SK-N-SH treated with all-trans-retinoic acid at 6 μM for 48 hours (cell line): ENCODE results near the gene DDX19B.

Experiments used
- ATAC-seq: fragments of 200-7000 bp; cut with Tn5 transposase; 3 replicates; pipeline ENCODE4 v1.9.1; 2020; ENCODE audit warnings: mild to moderate bottlenecking, moderate library complexity
- ARNTL ChIP-seq: fragments of 450-650 bp; formaldehyde crosslinking; IDR thresholded peaks from 2 replicates; pipeline ENCODE4 v1.5.0; 2020; ENCODE audit warnings: low read depth, mild to moderate bottlenecking, moderate library complexity, borderline replicate concordance
- BACH2 ChIP-seq: fragments of 250-450 bp; sonication (Bioruptor Pico); IDR thresholded peaks from 2 replicates; pipeline ENCODE4 v1.9.0; 2021; ENCODE audit warnings: mild to moderate bottlenecking, borderline replicate concordance
- CREB5 ChIP-seq: fragments of 250-450 bp; sonication (Bioruptor Pico); IDR thresholded peaks from 2 replicates; pipeline ENCODE4 v1.5.1; 2020; ENCODE audit warnings: low read depth, mild to moderate bottlenecking, moderate library complexity
- CSDC2 ChIP-seq: fragments of 250-450 bp; sonication (Bioruptor Pico); IDR thresholded peaks from 2 replicates; pipeline ENCODE4 v1.5.0; 2020; ENCODE audit warnings: mild to moderate bottlenecking, moderate library complexity
- CSRNP3 ChIP-seq: fragments of 250-450 bp; sonication (Bioruptor Pico); IDR thresholded peaks from 2 replicates; pipeline ENCODE4 v1.5.1; 2021; ENCODE audit warnings: mild to moderate bottlenecking, moderate library complexity
- ESRRG ChIP-seq: fragments of 250-450 bp; sonication (Bioruptor Pico); IDR thresholded peaks from 2 replicates; pipeline ENCODE4 v1.6.1; 2021; ENCODE audit warnings: mild to moderate bottlenecking
- GLIS3 ChIP-seq: fragments of 250-450 bp; sonication (Bioruptor Pico); IDR thresholded peaks from 2 replicates; pipeline ENCODE4 v1.5.0; 2020; ENCODE audit warnings: mild to moderate bottlenecking, moderate library complexity
- ISL1 ChIP-seq: fragments of 250-450 bp; sonication (Bioruptor Pico); IDR thresholded peaks from 2 replicates; pipeline ENCODE4 v2.1.2; 2022; ENCODE audit warnings: mild to moderate bottlenecking, moderate library complexity
- OSR1 ChIP-seq: fragments of 250-450 bp; sonication (Bioruptor Pico); IDR thresholded peaks from 2 replicates; pipeline ENCODE4 v1.8.0; 2022; ENCODE audit warnings: moderate library complexity, mild to moderate bottlenecking, inconsistent platforms
- PATZ1 ChIP-seq: fragments of 250-450 bp; sonication (Bioruptor Pico); IDR thresholded peaks from 2 replicates; pipeline ENCODE4 v1.8.0; 2020; ENCODE audit warnings: mild to moderate bottlenecking, moderate library complexity, borderline replicate concordance
- POU6F1 ChIP-seq: fragments of 250-450 bp; sonication (Bioruptor Pico); IDR thresholded peaks from 2 replicates; pipeline ENCODE4 v1.8.0; 2021; ENCODE audit warnings: low read depth, mild to moderate bottlenecking, moderate library complexity, borderline replicate concordance
- PPARA ChIP-seq: fragments of 250-450 bp; sonication (Bioruptor Pico); IDR thresholded peaks from 2 replicates; pipeline ENCODE4 v1.5.0; 2020; ENCODE audit warnings: mild to moderate bottlenecking, borderline replicate concordance
- RARB ChIP-seq: fragments of 250-450 bp; sonication (Bioruptor Pico); IDR thresholded peaks from 2 replicates; pipeline ENCODE4 v1.8.0; 2021; ENCODE audit warnings: mild to moderate bottlenecking, moderate library complexity
- SNAI2 ChIP-seq: fragments of 250-450 bp; sonication (Bioruptor Pico); IDR thresholded peaks from 2 replicates; pipeline ENCODE4 v1.5.0; 2020; ENCODE audit warnings: mild to moderate bottlenecking, moderate library complexity
- TSHZ2 ChIP-seq: fragments of 250-450 bp; sonication (Bioruptor Pico); IDR thresholded peaks from 2 replicates; pipeline ENCODE4 v1.5.0; 2020; ENCODE audit warnings: mild to moderate bottlenecking, moderate library complexity
- ZC3H10 ChIP-seq: fragments of 250-450 bp; sonication (Bioruptor Pico); IDR thresholded peaks from 2 replicates; pipeline ENCODE4 v1.5.1; 2021; ENCODE audit warnings: mild to moderate bottlenecking, moderate library complexity
- ZFP30 ChIP-seq: fragments of 450-650 bp; formaldehyde crosslinking; IDR thresholded peaks from 2 replicates; pipeline ENCODE4 v1.5.0; 2022; ENCODE audit warnings: mild to moderate bottlenecking, moderate library complexity
- ZNF565 ChIP-seq: fragments of 450-650 bp; formaldehyde crosslinking; conservative IDR thresholded peaks from 2 replicates; pipeline ENCODE4 v1.5.0; 2020; ENCODE audit warnings: low read depth, mild to moderate bottlenecking, moderate library complexity
- ZNF70 ChIP-seq: fragments of 450-650 bp; formaldehyde crosslinking; IDR thresholded peaks from 2 replicates; pipeline ENCODE4 v1.5.0; 2020; ENCODE audit warnings: mild to moderate bottlenecking, moderate library complexity
- ZNF8 ChIP-seq: fragments of 450-650 bp; formaldehyde crosslinking; IDR thresholded peaks from 2 replicates; pipeline ENCODE4 v1.5.0; 2020; ENCODE audit warnings: mild to moderate bottlenecking, moderate library complexity

Gene DDX19B

GRCh38 chr16:70254965-70255286, 44.1 kb upstream of the DDX19B start:
- TF ChIP-seq ZFP30 (CRISPR knock-in tag) (no peak), ZNF565 (CRISPR knock-in tag) (no peak), CSDC2 (no peak), BACH2 (CRISPR knock-in tag) (no peak), CREB5 (CRISPR knock-in tag) (no peak), PATZ1 (CRISPR knock-in tag) (no peak), ZNF70 (CRISPR knock-in tag) (no peak), ESRRG (CRISPR knock-in tag) (no peak), CSRNP3 (no peak), OSR1 (CRISPR knock-in tag) (no peak)
- ATAC-seq = no peak

- TF ChIP-seq OSR1 (CRISPR knock-in tag) = no peak
- TF ChIP-seq RARB (CRISPR knock-in tag) = no peak
- no peak for TF ChIP-seq CSRNP3
- no peak for TF ChIP-seq ZNF8 (CRISPR knock-in tag)
- no peak for TF ChIP-seq CSDC2
- no peak for TF ChIP-seq SNAI2
- no peak for TF ChIP-seq ESRRG (CRISPR knock-in tag)
- TF ChIP-seq TSHZ2 (CRISPR knock-in tag) = no peak
- TF ChIP-seq ZNF70 (CRISPR knock-in tag) = no peak
- ATAC-seq = no peak
These were observed 43.4 kb upstream of the DDX19B start for GRCh38 chr16:70255574-70255973.

- peak; percentile 45 for ATAC-seq
- TF ChIP-seq CSDC2 = no peak
- TF ChIP-seq PATZ1 (CRISPR knock-in tag) = no peak
- no peak for TF ChIP-seq GLIS3 (CRISPR knock-in tag)
- no peak for TF ChIP-seq CSRNP3
- TF ChIP-seq ZNF70 (CRISPR knock-in tag) = no peak
- no peak for TF ChIP-seq ZC3H10 (CRISPR knock-in tag)
- TF ChIP-seq CREB5 (CRISPR knock-in tag) = no peak
- TF ChIP-seq PPARA (CRISPR knock-in tag) = no peak
- no peak for TF ChIP-seq POU6F1 (CRISPR knock-in tag)
- TF ChIP-seq ARNTL (CRISPR knock-in tag) = no peak
- no peak for TF ChIP-seq ZNF8 (CRISPR knock-in tag)
- TF ChIP-seq ZNF565 (CRISPR knock-in tag) = no peak
- TF ChIP-seq RARB (CRISPR knock-in tag) = no peak
- no peak for TF ChIP-seq ZFP30 (CRISPR knock-in tag)
- no peak for TF ChIP-seq ISL1
- no peak for TF ChIP-seq ESRRG (CRISPR knock-in tag)
These were observed 41.6 kb upstream of the DDX19B start for GRCh38 chr16:70257391-70257790.
